ENCODE measurements around the gene TOR1B. TPM values are rescaled to one million over a fixed set of nuclear protein-coding genes. Genes with fewer than 3 reads are reported as not detected.

Gene TOR1B
- polyA plus RNA-seq, 4 donors = 7.0 to 22.9 (median 16.9) TPM

- Histone ChIP-seq H3K9me3 (ENCODE audit: control insufficient read depth in 2 of 2, insufficient read depth in 1 of 2, low read depth in 1 of 2, low read length in 1 of 2) (no peaks in the 10 kb centered on the region), H3K36me3 (ENCODE audit: control insufficient read depth in 3 of 3, insufficient read depth in 2 of 3, low read depth in 1 of 3, low read length in 3 of 3) (peaks cover 12 to 73% (median 14%) of the 10 kb centered on the region in 3 donors), H3K4me1 (ENCODE audit: control insufficient read depth in 3 of 3, insufficient read depth in 2 of 3, low read depth in 1 of 3, low read length in 2 of 3) (peaks cover 0 to 27% (median 3%) of the 10 kb centered on the region in 3 donors), H3K27ac (ENCODE audit: low read depth in 1 of 3, low read length in 2 of 3) (peak overlapping the region; percentile 22 to 78 (median 30)), H3K4me3 (ENCODE audit: low read depth in 1 of 3, low read length in 3 of 3) (no peak overlapping the region), H3K27me3 (ENCODE audit: control insufficient read depth in 3 of 3, insufficient read depth in 3 of 3, low read length in 3 of 3) (no peaks in the 10 kb centered on the region)
- peak in 1 of 2 donors; percentile 35 for DNase-seq
- FAIRE-seq = no peak
- WGBS, 3 donors = 21 to 63% (median 33%) methylated on average over 6 of the region's 6 CpGs
Measured at GRCh38 chr9:129811967-129812363, 9.0 kb downstream of the TOR1B start.

- H3K27ac ChIP-seq (ENCODE audit: low read depth in 1 of 3, low read length in 2 of 3) = peak overlapping the region in 2 of 3 donors; percentile 22 to 78
- DNase-seq = peak in 1 of 2 donors; percentile 58
Measured at GRCh38 chr9:129812385-129812784, 9.4 kb downstream of the TOR1B start.

GRCh38 chr9:129813661-129814060 lies 10.7 kb downstream of the TOR1B start:
- no peak overlapping the region for H3K27ac ChIP-seq (ENCODE audit: low read depth in 1 of 3, low read length in 2 of 3)
- no peak overlapping the region for H3K4me3 ChIP-seq (ENCODE audit: low read depth in 1 of 3, low read length in 3 of 3)
- no peak for FAIRE-seq
- H3K36me3 ChIP-seq (ENCODE audit: control insufficient read depth in 3 of 3, insufficient read depth in 2 of 3, low read depth in 1 of 3, low read length in 3 of 3) = peaks cover 12 to 74% (median 18%) of the 10 kb centered on the region in 3 donors
- H3K4me1 ChIP-seq (ENCODE audit: control insufficient read depth in 3 of 3, insufficient read depth in 2 of 3, low read depth in 1 of 3, low read length in 2 of 3) = peaks cover 0 to 27% (median 3%) of the 10 kb centered on the region in 3 donors
- no peaks in the 10 kb centered on the region for H3K9me3 ChIP-seq (ENCODE audit: control insufficient read depth in 2 of 2, insufficient read depth in 1 of 2, low read depth in 1 of 2, low read length in 1 of 2)
- no peaks in the 10 kb centered on the region for H3K27me3 ChIP-seq (ENCODE audit: control insufficient read depth in 3 of 3, insufficient read depth in 3 of 3, low read length in 3 of 3)
- 86% methylated on average over 9 of the region's 9 CpGs for WGBS, 3 donors
- DNase-seq = no peak

More at GRCh38 chr9:129812385-129812784, 9.4 kb downstream of the TOR1B start:
- peaks cover 12 to 73% (median 14%) of the 10 kb centered on the region in 3 donors for H3K36me3 ChIP-seq (ENCODE audit: control insufficient read depth in 3 of 3, insufficient read depth in 2 of 3, low read depth in 1 of 3, low read length in 3 of 3)
- WGBS, 3 donors = 21 to 65% (median 59%) methylated on average over 9 of the region's 9 CpGs
- H3K4me1 ChIP-seq (ENCODE audit: control insufficient read depth in 3 of 3, insufficient read depth in 2 of 3, low read depth in 1 of 3, low read length in 2 of 3) = peaks cover 0 to 27% (median 3%) of the 10 kb centered on the region in 3 donors
- no peaks in the 10 kb centered on the region for H3K27me3 ChIP-seq (ENCODE audit: control insufficient read depth in 3 of 3, insufficient read depth in 3 of 3, low read length in 3 of 3)
- no peak overlapping the region for H3K4me3 ChIP-seq (ENCODE audit: low read depth in 1 of 3, low read length in 3 of 3)
- no peak for FAIRE-seq
- no peaks in the 10 kb centered on the region for H3K9me3 ChIP-seq (ENCODE audit: control insufficient read depth in 2 of 2, insufficient read depth in 1 of 2, low read depth in 1 of 2, low read length in 1 of 2)

GRCh38 chr9:129814432-129815223 lies 11.6 kb downstream of the TOR1B start:
- peaks cover 8 to 71% (median 18%) of the 10 kb centered on the region in 3 donors for H3K36me3 ChIP-seq (ENCODE audit: control insufficient read depth in 3 of 3, insufficient read depth in 2 of 3, low read depth in 1 of 3, low read length in 3 of 3)
- no peaks in the 10 kb centered on the region for H3K9me3 ChIP-seq (ENCODE audit: control insufficient read depth in 2 of 2, insufficient read depth in 1 of 2, low read depth in 1 of 2, low read length in 1 of 2)
- peaks cover 0 to 21% (median 3%) of the 10 kb centered on the region in 3 donors for H3K4me1 ChIP-seq (ENCODE audit: control insufficient read depth in 3 of 3, insufficient read depth in 2 of 3, low read depth in 1 of 3, low read length in 2 of 3)
- 87 to 90% (median 89%) methylated on average over 17 of the region's 17 CpGs for WGBS, 3 donors
- FAIRE-seq (no peak), DNase-seq (no peak)
- H3K27ac ChIP-seq (ENCODE audit: low read depth in 1 of 3, low read length in 2 of 3) = no peak overlapping the region
- H3K27me3 ChIP-seq (ENCODE audit: control insufficient read depth in 3 of 3, insufficient read depth in 3 of 3, low read length in 3 of 3) = no peaks in the 10 kb centered on the region
- H3K4me3 ChIP-seq (ENCODE audit: low read depth in 1 of 3, low read length in 3 of 3) = no peak overlapping the region

GRCh38 chr9:129815278-129815677 lies 12.3 kb downstream of the TOR1B start:
- FAIRE-seq (no peak), DNase-seq (no peak)
- 90 to 91% (median 90%) methylated on average over 11 of the region's 11 CpGs for WGBS, 3 donors
- no peak overlapping the region for H3K27ac ChIP-seq (ENCODE audit: low read depth in 1 of 3, low read length in 2 of 3)
- peaks cover 3 to 69% (median 18%) of the 10 kb centered on the region in 3 donors for H3K36me3 ChIP-seq (ENCODE audit: control insufficient read depth in 3 of 3, insufficient read depth in 2 of 3, low read depth in 1 of 3, low read length in 3 of 3)
- peaks cover 0 to 14% (median 3%) of the 10 kb centered on the region in 3 donors for H3K4me1 ChIP-seq (ENCODE audit: control insufficient read depth in 3 of 3, insufficient read depth in 2 of 3, low read depth in 1 of 3, low read length in 2 of 3)
- H3K27me3 ChIP-seq (ENCODE audit: control insufficient read depth in 3 of 3, insufficient read depth in 3 of 3, low read length in 3 of 3) = no peaks in the 10 kb centered on the region
- H3K4me3 ChIP-seq (ENCODE audit: low read depth in 1 of 3, low read length in 3 of 3) = no peak overlapping the region
- H3K9me3 ChIP-seq (ENCODE audit: control insufficient read depth in 2 of 2, insufficient read depth in 1 of 2, low read depth in 1 of 2, low read length in 1 of 2) = no peaks in the 10 kb centered on the region

- peaks cover 0 to 8% (median 3%) of the 10 kb centered on the region in 3 donors for H3K4me1 ChIP-seq (ENCODE audit: control insufficient read depth in 3 of 3, insufficient read depth in 2 of 3, low read depth in 1 of 3, low read length in 2 of 3)
- H3K9me3 ChIP-seq (ENCODE audit: control insufficient read depth in 2 of 2, insufficient read depth in 1 of 2, low read depth in 1 of 2, low read length in 1 of 2) = no peaks in the 10 kb centered on the region
- no peak overlapping the region for H3K4me3 ChIP-seq (ENCODE audit: low read depth in 1 of 3, low read length in 3 of 3)
- FAIRE-seq = no peak
- no peaks in the 10 kb centered on the region for H3K27me3 ChIP-seq (ENCODE audit: control insufficient read depth in 3 of 3, insufficient read depth in 3 of 3, low read length in 3 of 3)
- WGBS, 3 donors = 82 to 88% (median 87%) methylated on average over 14 of the region's 14 CpGs
- H3K36me3 ChIP-seq (ENCODE audit: control insufficient read depth in 3 of 3, insufficient read depth in 2 of 3, low read depth in 1 of 3, low read length in 3 of 3) = peaks cover 8 to 83% (median 21%) of the 10 kb centered on the region in 3 donors
- peak in 1 of 2 donors; percentile 13 for DNase-seq
- H3K27ac ChIP-seq (ENCODE audit: low read depth in 1 of 3, low read length in 2 of 3) = no peak overlapping the region
Measured at GRCh38 chr9:129816501-129817435, 13.8 kb downstream of the TOR1B start.

GRCh38 chr9:129822898-129823541 lies 20.0 kb downstream of the TOR1B start:
- WGBS, 3 donors = 18 to 19% (median 19%) methylated on average over 24 to 26 of the region's 26 CpGs
- DNase-seq (peak; percentile 15 to 33), FAIRE-seq (no peak)
- Histone ChIP-seq H3K4me1 (ENCODE audit: control insufficient read depth in 3 of 3, insufficient read depth in 2 of 3, low read depth in 1 of 3, low read length in 2 of 3) (peaks cover 0 to 8% (median 5%) of the 10 kb centered on the region in 3 donors), H3K36me3 (ENCODE audit: control insufficient read depth in 3 of 3, insufficient read depth in 2 of 3, low read depth in 1 of 3, low read length in 3 of 3) (peaks cover 11 to 51% (median 13%) of the 10 kb centered on the region in 3 donors), H3K4me3 (ENCODE audit: low read depth in 1 of 3, low read length in 3 of 3) (peak overlapping the region; percentile 65 to 93 (median 83)), H3K27ac (ENCODE audit: low read depth in 1 of 3, low read length in 2 of 3) (peak overlapping the region in 1 of 3 donors; percentile 32), H3K9me3 (ENCODE audit: control insufficient read depth in 2 of 2, insufficient read depth in 1 of 2, low read depth in 1 of 2, low read length in 1 of 2) (no peaks in the 10 kb centered on the region), H3K27me3 (ENCODE audit: control insufficient read depth in 3 of 3, insufficient read depth in 3 of 3, low read length in 3 of 3) (no peaks in the 10 kb centered on the region)
